Right hindlimb (tissue), 1 donor: ENCODE results near the gene IFNK.

ENCODE experiments used
- DNase-seq: peaks from one replicate; pipeline ENCODE4 v3.0.0-alpha.2; 2018

IFNK gene

GRCh38 chr9:27514551-27514950 is 9.5 kb upstream of the IFNK start:
- DNase-seq = peak; percentile 69

GRCh38 chr9:27518006-27518405 is 6.1 kb upstream of the IFNK start:
- DNase-seq = no peak

- DNase-seq = no peak
Observed at GRCh38 chr9:27518809-27519208, 5.3 kb upstream of the IFNK start.

- DNase-seq = no peak
Observed at GRCh38 chr9:27519466-27520465, 4.3 kb upstream of the IFNK start.

GRCh38 chr9:27520986-27521385 is 3.1 kb upstream of the IFNK start:
- DNase-seq = no peak

GRCh38 chr9:27523141-27523540 is 949 bp upstream of the IFNK start:
- DNase-seq = no peak

GRCh38 chr9:27527702-27528075 is 3.6 kb downstream of the IFNK start:
- DNase-seq = no peak

GRCh38 chr9:27528076-27528885 is 4.2 kb downstream of the IFNK start:
- peak; percentile 87 for DNase-seq

- peak; percentile 74 for DNase-seq
Observed at GRCh38 chr9:27528886-27529315, 4.8 kb downstream of the IFNK start.

- peak; percentile 90 for DNase-seq
Observed at GRCh38 chr9:27529316-27530278, 5.5 kb downstream of the IFNK start, which contains the start of gene MOB3B. Gene MOB3B, minus strand, starts transcription at chr9:27529814. Its CDS starts 74,264 bp downstream, at chr9:27455550.

- no peak for DNase-seq
Observed at GRCh38 chr9:27530915-27531755, 7.0 kb downstream of the IFNK start.

- DNase-seq = no peak
Observed at GRCh38 chr9:27532046-27532445, 8.0 kb downstream of the IFNK start.

GRCh38 chr9:27533311-27533710 is 9.2 kb downstream of the IFNK start:
- DNase-seq = no peak

- no peak for DNase-seq
Observed at GRCh38 chr9:27534131-27534530, 10.0 kb downstream of the IFNK start.

- no peak for DNase-seq
Observed at GRCh38 chr9:27534658-27535209, 10.6 kb downstream of the IFNK start.

GRCh38 chr9:27535701-27536118 is 11.6 kb downstream of the IFNK start:
- no peak for DNase-seq

- DNase-seq = no peak
Observed at GRCh38 chr9:27536168-27536567, 12.1 kb downstream of the IFNK start.

- DNase-seq = no peak
Observed at GRCh38 chr9:27537027-27537435, 12.9 kb downstream of the IFNK start.

- DNase-seq = no peak
Observed at GRCh38 chr9:27537756-27538155, 13.7 kb downstream of the IFNK start.

GRCh38 chr9:27538647-27539046 is 14.6 kb downstream of the IFNK start:
- no peak for DNase-seq
